HepG2 (cell line): Measurements from ENCODE around the gene RRP36. TPM values are rescaled to one million over a fixed set of nuclear protein-coding genes. Genes with fewer than 3 reads are reported as not detected.

ENCODE experiments used
- BRD4 ChIP-seq: sonication (generic); formaldehyde crosslinking; IDR thresholded peaks from 2 replicates; pipeline ENCODE4 v1.4.0; 2020; ENCODE audit warnings: missing genetic modification reagents
- IRF2 ChIP-seq: IDR thresholded peaks from 2 replicates; pipeline ENCODE4 v1.6.1; 2018; ENCODE audit warnings: missing genetic modification reagents, missing compliant biosample characterization
- NFKB2 ChIP-seq: sonication (generic); formaldehyde crosslinking; IDR thresholded peaks from 2 replicates; pipeline ENCODE4 v1.4.0; 2020; ENCODE audit warnings: missing genetic modification reagents, borderline replicate concordance
- NR2C2 ChIP-seq: sonication (generic); formaldehyde crosslinking; IDR thresholded peaks from 2 replicates; pipeline ENCODE4 v1.4.0; 2020; ENCODE audit warnings: missing genetic modification reagents, mild to moderate bottlenecking, moderate library complexity, borderline replicate concordance
- PTBP1 ChIP-seq: fragments of 200-400 bp; formaldehyde crosslinking; IDR thresholded peaks from 2 replicates; pipeline ENCODE4 v1.6.1; 2018; ENCODE audit warnings: low read length, low read depth; ENCODE audit not compliant: poor library complexity, severe bottlenecking
- SOX13 ChIP-seq, 3 experiments: fragments of 450-650 bp in 1 of 3; sonication (generic) in 1 of 3; formaldehyde crosslinking in 1 of 3; IDR thresholded peaks in 2 of 3; conservative IDR thresholded peaks in 1 of 3; 2 replicates each; pipeline versions ENCODE4 v1.5.0 to v1.6.1; 2016 to 2020; ENCODE audit warnings: antibody characterized with exemption in 1 of 3, mild to moderate bottlenecking in 1 of 3, missing compliant biosample characterization in 1 of 3, missing genetic modification reagents in 1 of 3, moderate library complexity in 1 of 3
- TOE1 ChIP-seq: sonication (generic); formaldehyde crosslinking; IDR thresholded peaks from 2 replicates; pipeline ENCODE4 v1.4.0; 2020; ENCODE audit warnings: mild to moderate bottlenecking, missing genetic modification reagents
- ZBTB38 ChIP-seq: sonication (generic); formaldehyde crosslinking; IDR thresholded peaks from 2 replicates; pipeline ENCODE4 v1.5.1; 2020; ENCODE audit warnings: mild to moderate bottlenecking, missing genetic modification reagents
- ZBTB7B ChIP-seq: sonication (generic); formaldehyde crosslinking; IDR thresholded peaks from 2 replicates; pipeline ENCODE4 v1.4.0; 2020; ENCODE audit warnings: missing genetic modification reagents
- ZBTB8A ChIP-seq: sonication (generic); formaldehyde crosslinking; IDR thresholded peaks from 2 replicates; pipeline ENCODE4 v1.4.0; 2020; ENCODE audit warnings: mild to moderate bottlenecking, low read depth, missing genetic modification reagents, borderline replicate concordance
- ZFX ChIP-seq: sonication (generic); formaldehyde crosslinking; IDR thresholded peaks from 2 replicates; pipeline ENCODE4 v1.4.0; 2020; ENCODE audit warnings: mild to moderate bottlenecking, low read depth, missing genetic modification reagents, moderate library complexity
- ZKSCAN8 ChIP-seq: IDR thresholded peaks from 2 replicates; pipeline ENCODE4 v1.6.1; 2016; ENCODE audit warnings: borderline replicate concordance, missing genetic modification reagents, missing compliant biosample characterization
- ZNF136 ChIP-seq: sonication (generic); formaldehyde crosslinking; IDR thresholded peaks from 2 replicates; pipeline ENCODE4 v1.8.1; 2022; ENCODE audit warnings: low read depth, mild to moderate bottlenecking, moderate library complexity, missing genetic modification reagents
- ZNF30 ChIP-seq: sonication (generic); formaldehyde crosslinking; IDR thresholded peaks from 2 replicates; pipeline ENCODE4 v1.5.0; 2020; ENCODE audit warnings: mild to moderate bottlenecking, missing genetic modification reagents
- ZNF616 ChIP-seq: sonication (generic); formaldehyde crosslinking; IDR thresholded peaks from 2 replicates; pipeline ENCODE4 v1.5.0; 2020; ENCODE audit warnings: low read depth, mild to moderate bottlenecking, missing genetic modification reagents
- ZNF720 ChIP-seq: sonication (generic); formaldehyde crosslinking; IDR thresholded peaks from 2 replicates; pipeline ENCODE4 v1.4.0; 2020; ENCODE audit warnings: missing genetic modification reagents
- ZNF746 ChIP-seq: sonication (generic); formaldehyde crosslinking; IDR thresholded peaks from 2 replicates; pipeline ENCODE4 v1.8.0; 2022; ENCODE audit warnings: mild to moderate bottlenecking, missing genetic modification reagents
- polyA plus RNA-seq, 8 experiments: library from polyadenylated mRNA; depleted of rRNA in 3 of 8; stranded (reverse) in 7 of 8; unstranded in 1 of 8; fragments of >200 nt; fragmentation: Illumina TruSeq in 4 of 8; extraction: Trizol in 4 of 8; gene quantifications; 2 replicates each; pipeline versions ENCODE4 v1.2.1 to v1.2.3, GENCODE V29; 2011 to 2016; ENCODE audit warnings: low read depth in 4 of 8, missing spikeins in 1 of 8, mixed read lengths in 1 of 8; ENCODE audit not compliant: insufficient read depth in 1 of 8
- total RNA-seq, 5 experiments: library from RNA; depleted of rRNA; stranded (reverse); fragments of >200 nt; fragmentation: Illumina TruSeq; extraction: Trizol; gene quantifications; 2 replicates each; pipeline ENCODE4 v1.2.3, GENCODE V29; 2016; ENCODE audit warnings: low read depth in 1 of 5
- TF ChIP-seq, protein P1 (sequence below): sonication (generic); formaldehyde crosslinking; IDR thresholded peaks from 2 replicates; pipeline ENCODE4 v1.4.0; 2020; ENCODE audit warnings: missing genetic modification reagents
- TF ChIP-seq, protein P2 (sequence below): sonication (generic); formaldehyde crosslinking; IDR thresholded peaks from 2 replicates; pipeline ENCODE4 v1.4.0; 2020; ENCODE audit warnings: missing genetic modification reagents
- TF ChIP-seq, protein P3 (sequence below): sonication (generic); formaldehyde crosslinking; IDR thresholded peaks from 2 replicates; pipeline ENCODE4 v1.4.0; 2020; ENCODE audit warnings: missing genetic modification reagents, borderline replicate concordance

RRP36 gene
- total and polyA plus RNA-seq, 2 of the 13 experiments (the other 11 are each of a cell fraction or from before 2014, with no cell fraction given), result 29.5 to 144 TPM

DNA sequence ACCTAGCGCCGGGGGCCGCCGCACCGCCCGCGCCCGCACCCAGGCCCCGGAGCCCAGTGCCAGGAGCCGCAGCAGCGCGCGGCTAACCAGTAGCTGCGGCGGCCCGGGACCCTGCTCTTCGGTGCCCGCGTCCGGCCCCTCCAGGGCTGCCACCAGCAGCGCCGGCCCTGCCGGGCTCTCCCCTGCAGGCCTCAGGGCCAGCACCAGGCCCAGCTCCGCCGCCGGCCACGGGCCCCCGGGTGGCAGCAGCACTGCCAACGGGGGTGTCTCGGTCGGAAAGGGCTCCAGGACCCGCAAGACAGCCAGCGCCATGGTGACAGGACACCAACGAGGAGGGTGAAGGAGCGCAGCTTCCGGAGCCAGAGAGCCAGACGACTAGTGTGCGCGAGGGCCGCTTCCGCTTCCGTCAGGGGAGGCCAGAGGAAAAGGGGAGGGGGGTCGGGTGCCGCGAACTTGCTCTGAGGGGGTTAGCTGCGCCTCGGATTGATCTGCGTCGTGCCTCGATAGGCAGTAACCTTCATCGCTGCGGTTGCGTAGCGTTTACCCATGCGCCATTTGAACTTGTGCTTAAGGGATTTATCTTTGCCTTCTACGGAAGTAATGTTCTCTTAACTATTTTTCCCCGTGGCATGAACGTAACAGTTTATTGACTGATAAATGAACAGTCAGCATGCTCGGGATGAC, 42.4 kb upstream of the RRP36 start, which contains the start of gene PEX6 (continued):
- TF ChIP-seq ZBTB7B (peak; percentile 84), ZNF746 (CRISPR knock-in tag) (no peak), ZNF720 (CRISPR knock-in tag) (no peak), ZNF616 (CRISPR knock-in tag) (no peak), BRD4 (no peak), ZNF136 (CRISPR knock-in tag) (no peak), IRF2 (CRISPR knock-in tag) (peak; percentile 83), ZBTB8A (CRISPR knock-in tag) (no peak; the same call in 1 of the 2 replicates), TOE1 (CRISPR knock-in tag) (peak; percentile 66; the same call in 1 of the 2 replicates), NR2C2 (CRISPR knock-in tag) (peak; percentile 83), ZKSCAN8 (CRISPR knock-in tag) (peak; percentile 83; the same call in 1 of the 2 replicates), ZNF30 (CRISPR knock-in tag) (no peak), SOX13 (IDR thresholded peaks at IDR 0.05) (no peak), SOX13 (CRISPR knock-in tag; conservative IDR thresholded peaks at IDR 0.05 in 1 of 2, IDR thresholded peaks at IDR 0.05 in 1 of 2) (no peak), PTBP1 (no peak), NFKB2 (CRISPR knock-in tag) (peak; percentile 74; the same call in 1 of the 2 replicates), ZFX (CRISPR knock-in tag) (peak; percentile 96), ZBTB38 (CRISPR knock-in tag) (peak; percentile 77)
- TF ChIP-seq, protein P1, sequence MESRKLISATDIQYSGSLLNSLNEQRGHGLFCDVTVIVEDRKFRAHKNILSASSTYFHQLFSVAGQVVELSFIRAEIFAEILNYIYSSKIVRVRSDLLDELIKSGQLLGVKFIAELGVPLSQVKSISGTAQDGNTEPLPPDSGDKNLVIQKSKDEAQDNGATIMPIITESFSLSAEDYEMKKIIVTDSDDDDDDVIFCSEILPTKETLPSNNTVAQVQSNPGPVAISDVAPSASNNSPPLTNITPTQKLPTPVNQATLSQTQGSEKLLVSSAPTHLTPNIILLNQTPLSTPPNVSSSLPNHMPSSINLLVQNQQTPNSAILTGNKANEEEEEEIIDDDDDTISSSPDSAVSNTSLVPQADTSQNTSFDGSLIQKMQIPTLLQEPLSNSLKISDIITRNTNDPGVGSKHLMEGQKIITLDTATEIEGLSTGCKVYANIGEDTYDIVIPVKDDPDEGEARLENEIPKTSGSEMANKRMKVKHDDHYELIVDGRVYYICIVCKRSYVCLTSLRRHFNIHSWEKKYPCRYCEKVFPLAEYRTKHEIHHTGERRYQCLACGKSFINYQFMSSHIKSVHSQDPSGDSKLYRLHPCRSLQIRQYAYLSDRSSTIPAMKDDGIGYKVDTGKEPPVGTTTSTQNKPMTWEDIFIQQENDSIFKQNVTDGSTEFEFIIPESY (CRISPR knock-in tag), result peak; percentile 5; the same call in 1 of the 2 replicates
- TF ChIP-seq, protein P2, sequence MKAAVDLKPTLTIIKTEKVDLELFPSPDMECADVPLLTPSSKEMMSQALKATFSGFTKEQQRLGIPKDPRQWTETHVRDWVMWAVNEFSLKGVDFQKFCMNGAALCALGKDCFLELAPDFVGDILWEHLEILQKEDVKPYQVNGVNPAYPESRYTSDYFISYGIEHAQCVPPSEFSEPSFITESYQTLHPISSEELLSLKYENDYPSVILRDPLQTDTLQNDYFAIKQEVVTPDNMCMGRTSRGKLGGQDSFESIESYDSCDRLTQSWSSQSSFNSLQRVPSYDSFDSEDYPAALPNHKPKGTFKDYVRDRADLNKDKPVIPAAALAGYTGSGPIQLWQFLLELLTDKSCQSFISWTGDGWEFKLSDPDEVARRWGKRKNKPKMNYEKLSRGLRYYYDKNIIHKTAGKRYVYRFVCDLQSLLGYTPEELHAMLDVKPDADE (CRISPR knock-in tag), result no peak
- TF ChIP-seq, protein P3, sequence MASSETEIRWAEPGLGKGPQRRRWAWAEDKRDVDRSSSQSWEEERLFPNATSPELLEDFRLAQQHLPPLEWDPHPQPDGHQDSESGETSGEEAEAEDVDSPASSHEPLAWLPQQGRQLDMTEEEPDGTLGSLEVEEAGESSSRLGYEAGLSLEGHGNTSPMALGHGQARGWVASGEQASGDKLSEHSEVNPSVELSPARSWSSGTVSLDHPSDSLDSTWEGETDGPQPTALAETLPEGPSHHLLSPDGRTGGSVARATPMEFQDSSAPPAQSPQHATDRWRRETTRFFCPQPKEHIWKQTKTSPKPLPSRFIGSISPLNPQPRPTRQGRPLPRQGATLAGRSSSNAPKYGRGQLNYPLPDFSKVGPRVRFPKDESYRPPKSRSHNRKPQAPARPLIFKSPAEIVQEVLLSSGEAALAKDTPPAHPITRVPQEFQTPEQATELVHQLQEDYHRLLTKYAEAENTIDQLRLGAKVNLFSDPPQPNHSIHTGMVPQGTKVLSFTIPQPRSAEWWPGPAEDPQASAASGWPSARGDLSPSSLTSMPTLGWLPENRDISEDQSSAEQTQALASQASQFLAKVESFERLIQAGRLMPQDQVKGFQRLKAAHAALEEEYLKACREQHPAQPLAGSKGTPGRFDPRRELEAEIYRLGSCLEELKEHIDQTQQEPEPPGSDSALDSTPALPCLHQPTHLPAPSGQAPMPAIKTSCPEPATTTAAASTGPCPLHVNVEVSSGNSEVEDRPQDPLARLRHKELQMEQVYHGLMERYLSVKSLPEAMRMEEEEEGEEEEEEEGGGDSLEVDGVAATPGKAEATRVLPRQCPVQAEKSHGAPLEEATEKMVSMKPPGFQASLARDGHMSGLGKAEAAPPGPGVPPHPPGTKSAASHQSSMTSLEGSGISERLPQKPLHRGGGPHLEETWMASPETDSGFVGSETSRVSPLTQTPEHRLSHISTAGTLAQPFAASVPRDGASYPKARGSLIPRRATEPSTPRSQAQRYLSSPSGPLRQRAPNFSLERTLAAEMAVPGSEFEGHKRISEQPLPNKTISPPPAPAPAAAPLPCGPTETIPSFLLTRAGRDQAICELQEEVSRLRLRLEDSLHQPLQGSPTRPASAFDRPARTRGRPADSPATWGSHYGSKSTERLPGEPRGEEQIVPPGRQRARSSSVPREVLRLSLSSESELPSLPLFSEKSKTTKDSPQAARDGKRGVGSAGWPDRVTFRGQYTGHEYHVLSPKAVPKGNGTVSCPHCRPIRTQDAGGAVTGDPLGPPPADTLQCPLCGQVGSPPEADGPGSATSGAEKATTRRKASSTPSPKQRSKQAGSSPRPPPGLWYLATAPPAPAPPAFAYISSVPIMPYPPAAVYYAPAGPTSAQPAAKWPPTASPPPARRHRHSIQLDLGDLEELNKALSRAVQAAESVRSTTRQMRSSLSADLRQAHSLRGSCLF (CRISPR knock-in tag), result no peak
